Subcutaneous adipose tissue (tissue), 4 donors: ENCODE results near the gene SIL1. TPM values are rescaled to one million over a fixed set of nuclear protein-coding genes. Genes with fewer than 3 reads are reported as not detected.

Experiments used
- CTCF ChIP-seq: fragments of 450-650 bp; IDR thresholded peaks from one replicate; pipeline ENCODE4 v1.5.1; 2016; ENCODE audit warnings: low read depth, mild to moderate bottlenecking, control low read depth, antibody characterized with exemption, moderate library complexity
- total RNA-seq, 4 donors: library from RNA; depleted of rRNA; stranded (reverse); fragments of >200 nt; gene quantifications; one replicate each; pipeline ENCODE4 v1.1.0, GENCODE V29; 2016

Gene SIL1
- total RNA-seq, 4 donors from 2014 or later = 29.7 to 52.9 (median 44.8) TPM

DNA sequence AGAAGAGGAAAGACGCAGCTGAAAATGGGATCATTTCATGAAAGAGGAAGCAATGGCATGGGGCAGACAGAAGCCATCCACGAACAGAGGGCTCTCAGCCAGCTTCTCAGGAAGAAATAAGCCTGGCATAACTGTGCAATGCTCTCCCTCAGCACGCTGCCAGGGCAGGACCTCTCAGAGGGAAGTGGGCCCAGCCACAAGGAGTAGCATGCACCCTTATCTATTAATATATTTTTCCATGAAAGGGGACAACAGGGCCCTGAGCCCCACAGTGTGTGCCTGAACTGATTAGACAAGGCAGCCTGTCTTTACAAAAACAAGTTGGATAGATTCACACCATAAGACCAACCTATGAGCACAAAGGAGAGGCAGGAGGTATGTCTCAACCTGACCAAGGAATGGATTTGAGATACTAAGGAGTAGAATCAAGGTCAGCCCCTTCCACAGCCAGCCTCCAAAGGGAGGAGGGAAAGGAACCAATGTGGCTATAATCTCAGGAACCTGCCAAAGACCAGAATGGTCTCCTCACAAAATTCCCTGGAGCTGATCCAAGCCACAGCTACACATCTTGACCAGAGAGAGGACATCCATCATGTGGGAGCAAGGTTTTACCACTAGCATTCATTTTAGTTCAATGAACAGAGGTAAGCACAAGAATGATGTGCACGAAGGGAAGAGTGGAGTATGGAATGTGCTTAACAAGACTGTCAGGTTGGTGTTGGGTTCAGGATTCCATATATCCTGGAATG, 154.8 kb downstream of the SIL1 start:
- TF ChIP-seq CTCF = no peak

DNA sequence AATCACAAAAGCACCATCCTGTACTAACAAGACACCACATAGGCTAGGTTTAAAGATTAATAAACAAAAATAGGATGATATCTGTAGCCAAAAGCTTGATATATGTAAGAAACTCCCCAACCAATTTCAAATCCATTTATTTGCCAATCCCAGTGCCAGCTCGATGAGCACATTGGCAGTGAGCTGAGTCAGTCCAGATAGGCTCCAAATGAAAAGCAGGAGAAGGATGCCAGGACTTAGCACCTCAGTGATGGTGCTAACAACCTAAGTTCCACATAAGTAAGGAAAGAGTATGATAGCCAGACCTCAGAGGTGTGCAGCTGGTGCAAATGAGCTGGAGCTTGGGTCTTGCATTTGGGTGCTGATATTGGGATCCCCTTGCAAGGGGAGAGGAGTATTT, 158.1 kb downstream of the SIL1 start:
- TF ChIP-seq CTCF = no peak

GRCh38 chr5:139038613-139039305, 159.4 kb downstream of the SIL1 start:
- TF ChIP-seq CTCF = no peak

DNA sequence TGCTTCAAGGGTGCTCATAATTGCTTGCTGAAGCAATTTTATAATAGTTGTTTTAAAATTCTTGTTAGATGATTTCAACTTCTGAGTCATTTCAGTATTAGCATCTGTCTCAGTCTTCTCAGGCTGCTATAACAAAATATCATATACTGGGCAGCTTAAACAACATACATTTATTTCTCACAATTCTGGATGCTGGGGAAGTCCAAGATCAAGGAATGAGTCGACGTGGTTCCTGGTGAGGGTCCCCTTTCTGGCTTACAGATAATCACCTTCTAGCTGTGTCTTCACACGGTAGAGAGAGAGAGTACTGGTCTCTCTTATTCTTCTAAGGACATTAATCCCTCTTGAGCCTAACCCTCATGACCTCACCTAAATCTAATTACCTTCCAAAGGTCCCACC, 160.4 kb downstream of the SIL1 start:
- no peak for TF ChIP-seq CTCF

DNA sequence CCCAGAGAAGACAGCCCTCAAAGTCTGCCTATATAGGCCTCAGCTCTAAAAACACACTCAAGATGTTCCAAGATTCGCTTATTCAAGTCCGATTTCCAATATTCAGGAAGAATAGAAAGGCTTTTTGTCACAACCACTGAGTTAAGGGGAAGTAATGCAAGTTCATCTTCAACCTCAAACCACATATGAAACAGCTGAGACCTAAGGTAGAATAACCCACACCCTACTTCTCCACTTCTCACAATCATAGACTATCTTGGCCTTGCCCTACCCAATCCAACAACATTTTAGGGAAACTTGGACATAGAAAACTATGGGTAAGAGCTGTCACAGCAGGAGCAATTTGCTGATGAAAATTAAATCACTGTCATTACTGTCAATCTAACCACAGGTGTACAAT, 171.0 kb downstream of the SIL1 start:
- TF ChIP-seq CTCF = no peak

DNA sequence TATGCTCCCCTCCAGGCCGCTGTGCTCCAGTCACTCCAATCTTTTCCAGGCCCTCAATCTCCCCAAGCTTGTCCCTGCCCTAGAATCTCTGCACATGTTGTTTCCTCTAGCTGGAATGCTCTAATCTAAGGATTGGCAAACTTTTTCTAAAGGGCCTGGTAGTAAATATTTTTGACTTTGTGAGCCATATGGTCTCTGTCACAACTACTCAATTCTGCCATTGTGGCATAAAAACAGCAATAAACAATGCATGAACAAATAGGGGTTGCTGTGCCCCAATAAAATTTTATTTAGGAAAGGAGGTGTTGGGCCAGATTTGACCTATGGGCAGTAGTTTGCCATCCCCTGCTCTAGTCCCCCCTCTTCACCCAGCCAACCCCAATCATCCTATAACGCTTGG, 172.5 kb downstream of the SIL1 start:
- TF ChIP-seq CTCF = no peak

- TF ChIP-seq CTCF = no peak
Measured at GRCh38 chr5:139023286-139023685, 174.9 kb downstream of the SIL1 start.
